ENCODE data around the gene DAAM1.

The DAAM1 gene

DNA sequence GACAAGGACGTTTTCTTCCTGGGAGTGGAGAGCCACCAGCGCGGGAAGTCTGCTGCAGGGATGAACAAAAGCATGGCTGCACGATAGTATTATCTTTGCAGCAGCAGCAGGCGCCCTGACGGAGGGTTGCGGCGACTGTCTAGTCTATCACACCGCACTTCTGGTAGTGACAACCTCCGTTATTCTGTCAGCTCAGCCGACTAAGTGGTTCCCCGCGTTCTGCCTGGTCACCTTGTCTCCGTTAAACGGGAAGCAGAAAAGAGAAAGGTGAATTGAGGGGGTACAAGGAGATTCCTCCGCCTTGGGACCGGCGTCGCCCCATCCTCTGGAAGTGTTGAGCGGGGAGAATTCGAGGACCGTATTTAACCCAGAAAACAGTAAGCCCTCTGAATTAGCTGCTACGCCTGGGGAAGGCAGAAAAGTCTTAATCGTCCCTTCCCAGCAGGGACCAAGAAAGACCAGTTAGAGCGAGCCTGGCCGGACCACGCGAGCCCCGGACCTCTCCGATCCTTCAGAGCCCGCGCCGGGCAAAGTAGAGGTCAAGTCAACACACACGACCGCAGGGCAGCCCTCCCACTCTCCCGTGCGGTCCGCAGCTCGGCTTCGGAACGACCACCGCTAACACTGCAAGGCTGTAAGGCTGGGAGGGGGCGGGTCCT, 536 bp upstream of the DAAM1 start:
- DNase-seq (ENCODE audit: low spot score): peak; percentile 67

GRCh38 chr14:59189091-59189785, 771 bp downstream of the DAAM1 start:
- DNase-seq (ENCODE audit: low spot score): peak; percentile 66

GRCh38 chr14:59189786-59190368, 1.4 kb downstream of the DAAM1 start:
- DNase-seq (ENCODE audit: low spot score): peak; percentile 94

DNA sequence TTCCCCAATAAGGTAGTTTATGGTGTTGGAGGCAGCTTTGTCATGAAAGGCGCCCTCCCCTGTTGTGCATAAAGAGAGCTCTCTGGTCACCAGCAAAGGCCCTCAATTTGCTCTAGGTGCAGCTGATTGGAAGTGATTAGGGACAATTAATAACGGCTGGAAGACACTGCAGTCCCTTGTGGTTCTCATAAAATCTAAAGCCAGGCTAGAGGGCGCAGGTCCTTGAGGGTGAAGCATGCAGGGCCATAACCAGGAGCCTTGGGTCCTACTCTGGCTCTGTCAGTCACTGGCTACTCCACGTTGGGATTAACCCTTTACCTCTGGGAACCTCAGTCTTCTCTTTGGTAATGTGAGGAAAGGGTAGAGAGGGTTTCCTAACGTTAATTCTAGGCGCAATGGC, 1.9 kb downstream of the DAAM1 start:
- no peak for DNase-seq (ENCODE audit: low spot score)

DNA sequence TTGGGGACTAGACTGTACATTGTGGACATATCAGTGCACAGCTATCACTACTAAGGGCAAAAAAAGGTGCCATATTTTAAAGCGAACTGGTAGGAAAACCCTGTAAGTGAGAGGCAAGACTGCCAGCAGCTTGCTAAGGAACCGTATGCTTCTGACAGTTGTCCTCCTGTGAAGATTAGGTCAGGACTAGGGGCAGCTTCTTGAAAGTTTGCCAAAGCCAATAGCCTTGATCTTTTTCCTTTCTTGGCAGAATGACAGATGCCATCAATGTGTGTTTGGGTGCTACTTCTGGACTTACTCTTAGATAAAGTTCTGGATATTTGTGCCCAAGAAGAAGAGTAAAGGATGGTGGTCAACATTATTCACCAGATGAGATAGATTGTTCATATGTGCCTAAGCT, 7.4 kb downstream of the DAAM1 start:
- no peak for DNase-seq (ENCODE audit: low spot score)

- no peak for DNase-seq (ENCODE audit: low spot score)
Measured at GRCh38 chr14:59197695-59198262, 9.3 kb downstream of the DAAM1 start.

DNA sequence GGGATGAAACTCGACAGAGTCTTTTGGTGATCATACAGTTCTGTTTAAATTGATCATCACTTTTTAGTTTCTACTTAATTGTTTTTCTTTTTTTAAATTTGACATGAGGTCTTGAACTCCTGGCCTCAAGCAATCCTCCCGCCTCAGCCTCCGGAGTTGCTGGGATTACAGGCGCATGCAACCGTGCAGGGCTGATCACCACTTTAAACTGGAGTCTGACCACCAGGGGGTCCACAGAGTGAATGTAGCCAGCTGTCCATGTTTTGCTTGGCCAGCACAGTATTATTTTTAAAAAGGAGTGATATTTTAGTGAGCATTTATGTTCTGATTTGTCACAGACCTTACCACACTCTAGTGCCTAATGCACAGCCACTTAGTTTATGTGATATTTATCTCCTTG, 10.7 kb downstream of the DAAM1 start:
- no peak for DNase-seq (ENCODE audit: low spot score)

GRCh38 chr14:59199614-59200013, 11.1 kb downstream of the DAAM1 start:
- no peak for DNase-seq (ENCODE audit: low spot score)

DNA sequence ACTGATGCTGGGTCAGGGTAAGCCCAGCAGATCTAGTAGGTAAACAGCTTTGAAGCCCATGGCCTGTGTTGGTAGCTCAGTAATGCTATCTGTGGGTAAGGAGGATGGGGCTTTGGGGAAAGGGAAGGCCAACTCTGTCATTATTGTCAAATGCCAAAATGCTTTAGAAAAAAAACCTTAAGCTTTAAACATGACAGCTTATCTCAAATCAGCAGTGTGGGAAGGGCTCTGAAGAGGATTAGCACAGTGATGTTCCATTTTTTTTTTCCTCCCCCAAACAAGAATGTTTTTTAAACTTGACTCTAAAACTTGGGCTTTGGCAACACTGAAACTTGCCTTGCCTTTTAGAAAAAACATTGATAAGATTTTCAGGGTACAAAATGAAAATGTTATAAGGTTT, 11.7 kb downstream of the DAAM1 start:
- DNase-seq (ENCODE audit: low spot score): no peak

- no peak for DNase-seq (ENCODE audit: low spot score)
Measured at GRCh38 chr14:59202031-59202430, 13.6 kb downstream of the DAAM1 start.

- no peak for DNase-seq (ENCODE audit: low spot score)
Measured at GRCh38 chr14:59204305-59204704, 15.8 kb downstream of the DAAM1 start.

- no peak for DNase-seq (ENCODE audit: low spot score)
Measured at GRCh38 chr14:59206892-59207291, 18.4 kb downstream of the DAAM1 start.

GRCh38 chr14:59207506-59207933, 19.1 kb downstream of the DAAM1 start:
- DNase-seq (ENCODE audit: low spot score): no peak

DNA sequence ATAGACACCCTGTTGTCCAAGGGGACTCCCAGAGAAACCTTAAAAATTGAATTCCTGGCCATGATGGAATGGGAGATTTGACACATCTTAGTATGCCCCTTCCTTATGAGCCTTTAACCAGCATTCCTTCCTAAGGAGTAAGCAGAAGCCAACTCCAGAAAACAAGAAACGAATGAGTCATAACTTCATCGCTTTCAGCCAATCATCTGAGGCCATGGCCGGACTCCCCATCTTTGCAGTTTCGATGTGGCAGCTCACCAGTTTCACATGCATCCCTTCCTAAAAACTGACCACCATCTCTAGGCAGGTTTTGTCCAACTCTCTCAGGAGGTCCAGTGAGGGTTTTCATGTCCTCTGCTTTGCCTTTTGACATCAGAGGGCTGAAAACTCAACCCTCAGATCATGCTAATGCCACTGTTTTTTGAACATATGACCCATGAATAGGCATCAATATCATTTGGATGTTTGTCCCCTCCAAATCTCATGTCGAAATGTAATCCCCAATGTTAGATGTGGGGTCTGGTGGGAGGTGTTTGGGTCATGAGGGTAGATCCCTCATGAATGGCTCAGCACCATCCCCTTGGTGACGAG, 19.9 kb downstream of the DAAM1 start:
- DNase-seq (ENCODE audit: low spot score): no peak

DNA sequence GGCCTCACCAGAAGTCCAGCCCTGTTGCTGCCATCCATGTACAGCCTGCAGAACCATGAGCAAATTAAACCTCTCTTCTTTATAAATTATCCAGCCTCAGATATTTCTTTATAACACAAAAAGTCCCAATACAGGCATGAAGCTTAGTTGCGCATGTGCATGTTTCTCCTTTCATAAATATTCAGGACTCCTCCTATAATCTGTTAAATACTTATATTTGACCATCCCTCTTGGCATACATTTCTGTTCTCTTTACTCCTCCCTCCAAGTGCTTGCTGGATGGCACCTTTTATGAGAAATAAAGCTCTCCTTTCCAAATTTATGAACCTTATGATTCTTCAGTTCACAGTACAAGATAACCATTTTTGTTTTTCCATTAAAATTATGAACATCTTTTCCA, 20.5 kb downstream of the DAAM1 start:
- DNase-seq (ENCODE audit: low spot score): no peak

- no peak for DNase-seq (ENCODE audit: low spot score)
Measured at GRCh38 chr14:59210621-59211020, 22.2 kb downstream of the DAAM1 start.

DNA sequence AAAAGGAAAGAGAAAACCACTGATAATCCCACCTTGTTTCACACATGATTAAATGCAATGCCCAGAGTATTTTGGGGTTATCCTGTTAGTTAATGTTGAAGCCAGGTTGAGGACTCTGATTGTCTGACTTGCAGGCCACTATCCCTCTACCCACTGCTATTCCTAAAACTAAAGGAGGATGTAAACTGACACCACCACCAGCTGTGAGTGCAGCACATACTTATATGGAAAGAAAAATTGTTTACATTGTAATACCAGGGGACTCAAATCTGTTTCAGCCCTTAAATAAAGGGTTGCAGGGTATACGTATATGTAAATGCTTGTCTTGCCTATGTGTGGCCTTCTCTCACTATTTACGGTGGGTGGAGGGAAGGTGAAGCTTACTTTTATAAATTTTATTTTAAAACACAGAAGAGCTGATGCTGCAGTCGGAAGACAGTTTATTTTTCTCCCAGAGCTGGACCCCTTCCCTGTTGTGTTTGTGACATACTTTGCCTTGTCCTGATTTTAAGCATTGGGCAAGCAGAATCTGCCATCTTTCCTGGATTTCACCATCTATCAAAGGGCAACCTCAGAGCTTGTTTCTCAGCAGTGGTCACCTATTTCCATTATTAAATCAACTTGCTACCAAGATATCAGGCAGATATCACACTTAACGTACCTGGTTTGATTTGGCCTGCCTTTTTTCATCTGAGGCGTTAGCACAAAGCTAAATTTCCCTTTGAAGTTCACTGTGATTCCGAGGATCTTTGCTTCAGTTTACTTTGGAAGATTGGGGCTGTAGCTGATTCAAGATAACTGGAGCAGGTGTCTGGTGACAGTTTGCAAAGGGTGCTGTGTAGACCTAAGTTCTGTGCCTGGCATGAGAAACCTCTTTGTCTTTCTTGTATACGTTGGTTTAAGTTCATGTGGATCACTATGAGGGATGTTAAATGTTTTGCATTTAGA, 25.2 kb downstream of the DAAM1 start:
- no peak for DNase-seq (ENCODE audit: low spot score)

DNA sequence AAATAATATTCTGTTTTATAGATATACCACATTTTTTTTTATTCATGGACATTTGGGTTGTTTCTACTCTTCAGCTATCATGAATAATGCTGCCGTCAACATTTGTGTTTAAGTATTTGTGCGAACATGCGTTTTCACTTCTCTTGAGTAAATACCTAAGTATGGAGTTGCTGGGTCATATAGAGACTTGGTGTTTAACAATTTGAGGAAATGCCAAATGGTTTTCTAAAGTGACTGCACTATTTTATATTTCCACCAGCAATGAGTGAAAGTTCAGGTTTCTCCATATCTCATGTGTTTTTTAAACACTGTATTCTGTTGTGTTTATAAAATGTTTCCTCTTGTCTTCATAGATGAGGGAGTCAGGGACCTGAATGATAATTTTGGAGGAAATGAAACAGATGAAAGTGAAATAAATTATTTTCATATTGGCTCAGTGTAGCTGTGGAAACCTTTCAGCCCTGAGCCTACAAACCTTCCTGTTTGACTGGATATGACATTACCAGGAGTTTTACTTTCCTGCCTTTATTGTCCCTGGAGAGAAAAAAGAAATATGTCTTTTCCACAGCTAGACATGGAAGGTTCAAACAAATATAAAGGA, 26.3 kb downstream of the DAAM1 start:
- DNase-seq (ENCODE audit: low spot score): no peak

DNA sequence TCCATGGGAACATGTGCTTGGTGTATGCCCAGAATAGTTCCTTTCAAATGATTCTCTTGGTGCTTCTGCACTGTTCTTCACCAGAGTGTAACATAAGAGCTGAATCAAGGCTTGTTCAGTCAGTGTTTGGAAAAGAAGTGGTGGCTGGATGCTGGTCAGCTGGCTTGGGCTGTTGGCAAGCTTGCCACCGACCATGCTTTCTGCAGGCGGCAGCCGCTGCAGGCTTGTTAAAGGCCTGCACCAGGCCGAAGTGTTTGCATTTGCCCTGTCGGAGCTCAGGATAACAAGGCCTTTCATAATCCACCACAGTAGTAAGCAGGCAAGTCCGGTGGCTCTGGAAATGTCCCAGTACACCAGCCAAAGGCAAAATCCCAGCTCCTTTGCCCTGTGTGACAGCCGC, 26.9 kb downstream of the DAAM1 start:
- DNase-seq (ENCODE audit: low spot score): no peak

DNA sequence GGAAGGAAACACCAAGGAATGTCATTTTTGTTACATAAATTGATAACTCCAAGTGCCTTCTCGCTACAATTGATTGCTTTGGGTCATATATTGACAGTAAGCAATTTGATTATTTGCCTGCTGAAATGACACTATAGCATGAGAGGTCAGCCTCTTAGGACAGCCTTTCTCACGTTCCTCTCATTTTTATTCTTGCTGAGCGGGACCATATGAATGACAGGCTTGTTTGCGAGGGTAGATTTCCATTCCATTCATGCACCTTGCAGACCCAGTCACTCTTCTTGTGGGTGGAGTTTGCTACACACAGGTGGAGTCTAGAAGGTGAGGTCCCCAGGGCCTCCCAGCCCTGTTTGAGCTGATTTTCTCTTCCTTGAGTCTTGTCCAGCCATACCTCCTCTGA, 27.3 kb downstream of the DAAM1 start:
- no peak for DNase-seq (ENCODE audit: low spot score)

DNA sequence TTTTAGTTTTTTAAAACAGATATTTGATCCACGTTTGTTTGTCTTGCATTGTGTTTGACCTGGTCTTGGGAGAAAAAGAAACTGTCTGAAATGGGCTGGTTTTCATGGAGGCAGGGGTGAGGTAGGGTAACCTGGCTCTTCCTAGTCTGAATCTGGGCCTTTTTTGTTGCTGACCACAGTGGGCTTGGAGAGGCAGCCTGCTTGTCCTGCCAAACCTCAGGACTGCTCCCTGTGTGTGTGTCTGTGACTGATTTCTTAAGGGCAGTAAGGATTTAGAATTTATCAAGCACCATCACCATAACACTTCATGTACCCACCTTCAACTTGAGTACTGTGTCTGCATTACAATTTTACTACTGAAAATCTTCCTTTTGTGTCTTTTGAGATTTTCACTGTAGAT, 28.5 kb downstream of the DAAM1 start:
- no peak for DNase-seq (ENCODE audit: low spot score)
